ENCODE measurements around the gene PTGER1. TPM values are rescaled to one million over a fixed set of nuclear protein-coding genes. Genes with fewer than 3 reads are reported as not detected.
A peak's percentile ranks its signal among the peaks of the same experiment; 100 is the strongest.
"Not testable (repeated sequence)": the region's sequence is repeated elsewhere in the genome, so short reads cannot be mapped to it uniquely, and the experiment has no call there.

The PTGER1 gene
- total RNA-seq, 1 experiment from 2014 or later, result 0.35 TPM

DNA sequence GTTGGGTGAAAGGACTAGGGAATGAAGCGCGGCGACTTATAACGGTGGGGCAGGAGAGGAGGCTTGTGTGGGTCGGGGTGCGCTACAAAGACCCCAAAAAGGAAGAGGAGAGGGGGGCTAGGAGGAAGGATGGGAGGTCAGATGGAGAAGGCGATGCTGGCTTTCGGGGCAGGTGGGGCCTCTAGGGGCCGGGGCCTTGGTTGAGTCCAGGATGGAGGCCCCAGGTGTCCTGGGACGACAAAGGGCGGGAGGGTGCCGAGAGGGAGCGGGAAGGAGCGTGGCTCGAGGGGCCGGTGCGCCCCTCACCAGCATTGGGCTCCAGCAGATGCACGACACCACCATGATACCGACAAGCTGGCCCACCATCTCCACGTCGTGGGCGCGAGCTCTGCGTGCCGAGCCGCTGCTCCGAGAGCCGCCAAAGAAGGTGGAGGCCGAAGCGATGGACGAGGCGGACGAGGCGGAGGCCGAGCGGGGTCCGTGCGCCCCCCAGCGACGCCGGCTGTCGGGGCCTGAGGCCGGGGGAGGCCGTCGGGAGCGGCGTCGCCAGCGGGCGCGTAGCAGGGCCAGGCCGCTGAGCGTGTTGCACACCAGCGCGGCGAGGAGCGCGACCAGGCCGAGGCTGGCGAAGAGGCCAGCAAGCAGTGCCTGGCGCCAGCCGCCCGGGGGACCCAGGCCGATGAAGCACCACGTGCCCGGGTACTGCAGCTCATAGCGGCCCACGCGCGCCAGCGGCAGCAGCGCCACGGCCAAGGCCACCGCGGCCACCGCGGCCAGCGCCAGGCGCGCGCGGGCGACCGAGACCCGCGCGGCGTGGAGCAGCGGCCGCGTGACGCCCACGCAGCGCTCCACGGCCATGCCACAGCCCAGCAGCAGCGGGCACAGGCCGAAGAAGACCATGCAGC is 1.8 kb downstream of the PTGER1 start:
- DNase-seq, result peak; percentile 78

DNA sequence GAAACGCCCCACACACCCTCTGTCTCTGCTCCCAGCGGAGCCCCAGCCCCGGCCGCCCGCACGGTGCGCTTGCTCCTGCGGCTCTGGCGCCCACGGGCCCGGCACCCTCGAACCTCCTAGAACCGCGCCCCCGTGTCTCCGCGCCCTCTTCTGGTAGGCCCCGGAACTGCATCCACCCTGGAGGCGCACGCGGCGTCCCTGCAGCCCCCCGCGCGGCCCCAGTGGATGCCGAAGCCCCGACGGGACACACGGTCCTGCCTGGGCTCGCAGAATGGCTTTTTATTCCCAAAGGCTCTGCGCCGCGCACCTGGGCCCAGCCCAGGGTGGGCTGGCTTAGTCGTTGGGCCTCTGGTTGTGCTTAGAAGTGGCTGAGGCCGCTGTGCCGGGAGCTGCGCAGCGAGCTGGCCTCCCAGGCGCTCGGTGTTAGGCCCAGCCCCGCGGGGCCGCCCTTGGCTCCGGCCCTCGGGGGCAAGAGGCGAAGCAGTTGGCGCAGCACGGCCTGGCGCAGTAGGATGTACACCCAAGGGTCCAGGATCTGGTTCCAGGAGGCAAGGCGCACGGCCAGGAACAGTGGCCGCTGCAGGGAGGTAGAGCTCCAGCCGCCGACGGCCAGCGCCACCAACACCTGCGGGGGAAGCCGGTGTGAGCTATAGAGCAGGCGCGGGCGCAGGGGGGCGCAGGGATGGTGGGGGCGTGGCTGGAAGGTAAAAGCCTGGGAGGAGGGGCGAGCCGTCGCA is 2.8 kb downstream of the PTGER1 start:
- DNase-seq, result peak; percentile 98
- Histone ChIP-seq H3K36me3 (replicated peaks; ENCODE audit: control insufficient read depth, insufficient read depth, low read length) (peaks cover 3% of the 10 kb centered on the region), H3K27me3 (ENCODE audit: control insufficient read depth, insufficient read depth, low read length) (no peaks in the 10 kb centered on the region), H3K4me3 (ENCODE audit: insufficient read depth, low read depth, low read length) (peak overlapping the region; percentile 50)

More for the DNA sequence above, 1.8 kb downstream of the PTGER1 start:
- peak overlapping the region; percentile 11; the same call in 1 of the 2 replicates for H3K4me3 ChIP-seq (ENCODE audit: insufficient read depth, low read depth, low read length)
- no peaks in the 10 kb centered on the region for H3K27me3 ChIP-seq (ENCODE audit: control insufficient read depth, insufficient read depth, low read length)
- H3K36me3 ChIP-seq (replicated peaks; ENCODE audit: control insufficient read depth, insufficient read depth, low read length), result peaks cover 1% of the 10 kb centered on the region

DNA sequence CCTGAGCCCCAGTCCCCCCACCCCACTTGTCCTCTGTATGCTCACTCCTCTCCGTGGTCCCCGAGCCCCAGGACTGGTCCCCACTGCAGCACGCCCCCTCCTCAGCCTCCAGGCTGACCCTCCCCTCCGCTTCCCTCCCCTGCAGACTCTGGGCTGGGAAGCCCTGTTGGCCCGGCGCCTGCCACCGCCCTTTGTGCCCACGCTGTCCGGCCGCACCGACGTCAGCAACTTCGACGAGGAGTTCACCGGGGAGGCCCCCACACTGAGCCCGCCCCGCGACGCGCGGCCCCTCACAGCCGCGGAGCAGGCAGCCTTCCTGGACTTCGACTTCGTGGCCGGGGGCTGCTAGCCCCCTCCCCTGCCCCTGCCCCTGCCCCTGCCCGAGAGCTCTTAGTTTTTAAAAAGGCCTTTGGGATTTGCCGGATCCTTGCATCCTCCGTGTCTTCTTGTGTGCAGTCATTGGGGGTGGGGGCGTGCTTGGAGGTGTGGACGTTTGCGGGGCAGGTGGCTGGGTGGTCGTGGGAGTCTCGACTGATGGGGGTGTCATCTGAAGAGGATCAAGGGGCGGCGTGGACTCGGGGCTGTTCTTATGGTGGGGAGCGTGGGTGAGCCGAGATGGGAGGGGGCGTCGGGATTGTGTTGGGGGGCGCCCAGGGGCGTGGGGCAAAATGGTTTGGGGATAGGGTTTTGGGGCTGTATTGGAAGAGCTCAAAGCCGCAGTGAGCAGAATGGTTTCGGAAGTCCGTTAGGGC is 3.5 kb downstream of the PTGER1 start:
- peak; percentile 78 for DNase-seq
- Histone ChIP-seq H3K4me3 (ENCODE audit: insufficient read depth, low read depth, low read length) (peak overlapping the region; percentile 50; the same call in 1 of the 2 replicates), H3K36me3 (replicated peaks; ENCODE audit: control insufficient read depth, insufficient read depth, low read length) (peaks cover 3% of the 10 kb centered on the region), H3K27me3 (ENCODE audit: control insufficient read depth, insufficient read depth, low read length) (no peaks in the 10 kb centered on the region)

DNA sequence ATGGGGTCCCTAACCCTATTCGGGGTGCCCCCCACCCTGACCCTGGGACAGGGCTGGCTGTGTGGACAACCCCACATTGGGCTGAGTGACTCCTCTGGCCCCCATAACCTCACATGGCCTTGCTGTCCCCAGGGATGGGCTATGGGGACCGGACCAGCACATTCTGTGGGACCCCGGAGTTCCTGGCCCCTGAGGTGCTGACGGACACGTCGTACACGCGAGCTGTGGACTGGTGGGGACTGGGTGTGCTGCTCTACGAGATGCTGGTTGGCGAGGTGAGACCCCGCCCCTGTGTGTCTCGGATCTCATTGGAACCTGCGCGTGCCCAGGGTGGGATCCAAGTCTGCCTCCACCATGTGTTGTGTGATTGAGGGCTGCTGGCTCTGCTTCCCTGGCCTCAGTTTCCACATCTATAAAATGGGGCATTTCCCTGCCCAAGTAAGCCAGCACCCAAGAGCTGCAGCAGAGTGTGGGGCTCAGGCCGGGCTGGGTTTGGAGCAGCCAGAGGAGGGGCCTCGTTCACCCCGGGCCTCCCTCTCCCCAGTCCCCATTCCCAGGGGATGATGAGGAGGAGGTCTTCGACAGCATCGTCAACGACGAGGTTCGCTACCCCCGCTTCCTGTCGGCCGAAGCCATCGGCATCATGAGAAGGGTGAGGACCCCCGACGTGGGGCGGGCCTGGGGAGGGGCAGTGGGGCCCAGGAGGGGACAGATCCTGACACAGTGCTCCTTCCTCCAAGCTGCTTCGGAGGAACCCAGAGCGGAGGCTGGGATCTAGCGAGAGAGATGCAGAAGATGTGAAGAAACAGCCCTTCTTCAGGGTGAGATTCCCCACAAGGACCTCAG is 4.9 kb downstream of the PTGER1 start:
- DNase-seq, result peak; percentile 59
- no peak overlapping the region for H3K4me3 ChIP-seq (ENCODE audit: insufficient read depth, low read depth, low read length)

DNA sequence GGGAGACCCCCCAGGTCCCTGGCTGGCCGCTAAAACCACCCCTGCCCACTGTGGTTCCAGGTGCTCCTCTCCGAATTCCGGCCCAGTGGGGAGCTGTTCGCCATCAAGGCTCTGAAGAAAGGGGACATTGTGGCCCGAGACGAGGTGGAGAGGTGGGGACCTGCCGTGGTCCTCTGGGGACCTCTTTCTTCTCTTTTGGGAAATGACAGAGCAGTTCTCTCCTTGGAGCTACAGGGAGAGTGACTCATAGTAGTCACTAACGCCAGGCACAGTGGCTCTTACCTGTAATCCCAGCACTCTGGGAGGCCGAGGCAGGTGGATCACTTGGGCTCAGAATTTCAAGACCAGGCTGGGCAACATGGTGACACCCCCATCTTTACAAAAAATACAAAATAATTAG is 7.3 kb downstream of the PTGER1 start:
- peak; percentile 70 for DNase-seq
- Histone ChIP-seq H3K27me3 (ENCODE audit: control insufficient read depth, insufficient read depth, low read length) (no peaks in the 10 kb centered on the region), H3K36me3 (replicated peaks; ENCODE audit: control insufficient read depth, insufficient read depth, low read length) (peaks cover 8% of the 10 kb centered on the region), H3K4me3 (ENCODE audit: insufficient read depth, low read depth, low read length) (no peak overlapping the region)

More for the DNA sequence above, 4.9 kb downstream of the PTGER1 start:
- Histone ChIP-seq H3K27me3 (ENCODE audit: control insufficient read depth, insufficient read depth, low read length) (no peaks in the 10 kb centered on the region), H3K36me3 (replicated peaks; ENCODE audit: control insufficient read depth, insufficient read depth, low read length) (peaks cover 3% of the 10 kb centered on the region)

DNA sequence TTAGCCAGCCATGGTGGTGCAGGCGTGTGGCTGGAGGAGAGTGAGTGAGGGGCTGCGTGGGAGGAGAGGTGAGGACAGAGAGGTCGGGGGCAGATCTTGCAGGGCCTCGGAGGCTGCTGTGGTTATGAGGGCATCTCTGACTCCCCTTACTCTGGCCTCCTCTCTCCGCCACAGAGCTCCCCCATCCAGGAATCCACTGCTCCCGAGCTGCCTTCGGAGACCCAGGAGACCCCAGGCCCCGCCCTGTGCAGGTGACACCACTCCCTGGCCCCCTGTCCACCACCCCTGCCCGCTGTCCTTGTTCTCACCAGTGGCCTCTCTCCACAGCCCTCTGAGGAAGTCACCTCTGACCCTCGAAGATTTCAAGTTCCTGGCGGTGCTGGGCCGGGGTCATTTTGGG is 7.8 kb downstream of the PTGER1 start:
- DNase-seq, result no peak
- Histone ChIP-seq H3K36me3 (replicated peaks; ENCODE audit: control insufficient read depth, insufficient read depth, low read length) (peaks cover 8% of the 10 kb centered on the region), H3K27me3 (ENCODE audit: control insufficient read depth, insufficient read depth, low read length) (no peaks in the 10 kb centered on the region), H3K4me3 (ENCODE audit: insufficient read depth, low read depth, low read length) (no peak overlapping the region)

DNA sequence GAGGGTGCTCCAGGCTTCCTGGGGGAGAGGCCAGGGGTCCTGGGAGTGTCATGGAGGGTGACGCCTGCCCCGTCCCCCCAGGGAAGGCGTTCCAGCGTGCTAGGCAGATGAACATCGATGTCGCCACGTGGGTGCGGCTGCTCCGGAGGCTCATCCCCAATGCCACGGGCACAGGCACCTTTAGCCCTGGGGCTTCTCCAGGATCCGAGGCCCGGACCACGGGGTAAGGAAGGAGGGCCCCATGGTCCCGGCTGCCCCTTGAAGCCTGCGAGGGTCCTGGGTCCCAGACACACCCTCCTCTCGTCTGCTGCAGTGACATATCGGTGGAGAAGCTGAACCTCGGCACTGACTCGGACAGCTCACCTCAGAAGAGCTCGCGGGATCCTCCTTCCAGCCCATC is 11.4 kb downstream of the PTGER1 start:
- Histone ChIP-seq H3K27me3 (ENCODE audit: control insufficient read depth, insufficient read depth, low read length) (no peaks in the 10 kb centered on the region), H3K36me3 (replicated peaks; ENCODE audit: control insufficient read depth, insufficient read depth, low read length) (peaks cover 10% of the 10 kb centered on the region), H3K4me3 (ENCODE audit: insufficient read depth, low read depth, low read length) (no peak overlapping the region)
- no peak for DNase-seq

DNA sequence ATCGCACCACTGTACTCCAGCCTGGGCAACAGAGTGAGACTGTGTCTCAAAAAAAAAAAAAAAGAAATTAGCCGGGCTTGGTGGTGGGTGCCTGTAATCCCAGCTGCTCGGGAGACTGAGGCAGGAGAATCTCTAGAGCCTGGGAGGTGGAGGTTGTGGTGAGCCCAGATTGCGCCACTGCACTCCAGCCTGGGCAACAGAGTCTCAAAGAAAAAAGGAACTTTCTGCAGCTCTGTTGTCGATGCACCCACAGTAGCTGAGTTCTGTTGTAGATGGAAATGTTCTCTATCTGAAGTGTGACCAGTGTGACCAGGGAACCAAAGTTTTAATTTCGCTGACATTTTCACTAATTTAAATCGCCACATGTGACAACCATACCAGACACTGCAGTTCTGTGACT is 12.8 kb downstream of the PTGER1 start:
- not testable (repeated sequence) for H3K4me3 ChIP-seq (ENCODE audit: insufficient read depth, low read depth, low read length); H3K27me3 ChIP-seq (ENCODE audit: control insufficient read depth, insufficient read depth, low read length); H3K36me3 ChIP-seq (replicated peaks; ENCODE audit: control insufficient read depth, insufficient read depth, low read length); DNase-seq

DNA sequence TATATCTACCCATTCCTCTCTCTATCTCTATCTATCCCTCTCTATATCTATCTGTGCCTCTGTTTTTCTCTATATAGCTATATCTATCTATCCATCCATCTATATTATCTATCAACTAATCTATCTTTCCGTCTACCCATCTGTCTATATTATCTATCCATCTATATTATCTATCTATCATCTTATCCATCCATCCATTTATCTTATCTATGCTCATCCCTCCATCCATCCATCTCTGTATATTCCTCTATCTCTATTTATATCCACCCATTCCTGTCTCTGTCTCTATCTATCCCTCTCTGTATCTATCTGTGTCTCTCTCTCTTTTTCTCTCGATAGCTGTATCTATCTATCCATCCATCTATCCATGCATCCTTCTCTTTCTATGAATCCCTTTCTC is 14.2 kb downstream of the PTGER1 start:
- Histone ChIP-seq H3K36me3 (replicated peaks; ENCODE audit: control insufficient read depth, insufficient read depth, low read length) (peaks cover 10% of the 10 kb centered on the region), H3K4me3 (ENCODE audit: insufficient read depth, low read depth, low read length) (no peak overlapping the region), H3K27me3 (ENCODE audit: control insufficient read depth, insufficient read depth, low read length) (no peaks in the 10 kb centered on the region)
- no peak for DNase-seq

DNA sequence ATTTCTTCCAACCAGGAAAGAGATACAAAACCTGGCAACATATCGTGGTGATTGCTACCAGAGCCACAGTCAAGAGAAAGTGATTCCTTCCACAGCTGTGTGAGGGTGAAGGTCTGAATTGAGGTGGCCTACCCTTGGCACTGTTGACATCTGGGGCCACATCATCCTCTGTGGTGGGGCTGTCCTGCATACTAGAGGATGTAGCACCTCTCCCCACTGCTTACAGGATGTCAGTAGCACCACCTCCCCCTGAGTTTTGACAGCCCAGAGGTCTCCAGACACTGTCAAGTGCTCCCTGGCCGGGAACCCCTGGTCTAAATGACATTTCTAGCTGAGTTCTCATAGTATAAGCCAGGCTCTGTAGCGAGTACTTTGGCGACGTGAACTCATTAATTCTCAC is 15.5 kb downstream of the PTGER1 start:
- H3K36me3 ChIP-seq (replicated peaks; ENCODE audit: control insufficient read depth, insufficient read depth, low read length), result peaks cover 9% of the 10 kb centered on the region
- DNase-seq, result no peak
- no peak overlapping the region for H3K4me3 ChIP-seq (ENCODE audit: insufficient read depth, low read depth, low read length)
- H3K27me3 ChIP-seq (ENCODE audit: control insufficient read depth, insufficient read depth, low read length), result no peaks in the 10 kb centered on the region

DNA sequence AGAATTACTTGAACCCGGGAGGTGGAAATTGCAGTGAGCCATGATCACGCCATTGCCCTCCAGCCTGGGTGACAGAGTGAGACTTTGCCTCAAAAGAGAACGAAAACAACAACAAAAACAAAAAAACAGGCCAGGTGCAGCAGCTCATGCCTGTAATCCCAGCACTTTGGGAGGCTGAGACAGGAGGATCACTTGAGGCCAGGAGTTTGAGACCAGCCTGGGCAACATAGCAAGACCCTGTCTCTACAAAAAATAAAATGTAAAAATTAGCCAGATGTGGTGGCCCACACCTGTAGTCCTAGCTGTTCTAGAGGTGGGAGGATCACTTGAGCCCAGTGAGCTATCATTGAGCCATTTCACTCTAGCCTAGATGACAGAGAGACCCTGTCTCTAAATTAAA is 22.9 kb downstream of the PTGER1 start:
- H3K36me3 ChIP-seq (replicated peaks; ENCODE audit: control insufficient read depth, insufficient read depth, low read length), result peaks cover 10% of the 10 kb centered on the region
- not testable (repeated sequence) for H3K27me3 ChIP-seq (ENCODE audit: control insufficient read depth, insufficient read depth, low read length); DNase-seq; H3K4me3 ChIP-seq (ENCODE audit: insufficient read depth, low read depth, low read length)

DNA sequence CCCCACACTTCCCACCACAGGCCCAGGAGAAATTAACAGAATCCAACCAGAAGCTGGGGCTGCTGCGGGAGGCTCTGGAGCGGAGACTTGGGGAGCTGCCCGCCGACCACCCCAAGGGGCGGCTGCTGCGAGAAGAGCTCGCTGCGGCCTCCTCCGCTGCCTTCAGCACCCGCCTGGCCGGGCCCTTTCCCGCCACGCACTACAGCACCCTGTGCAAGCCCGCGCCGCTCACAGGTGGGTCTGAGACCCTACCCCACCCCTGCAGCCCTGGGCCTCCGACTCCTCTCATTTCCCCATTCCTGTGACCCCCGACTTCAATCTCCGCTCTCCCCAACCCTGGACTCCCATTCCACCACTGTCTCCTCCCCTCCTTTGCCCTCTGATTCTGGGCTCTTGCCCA is 24.3 kb downstream of the PTGER1 start:
- no peak overlapping the region for H3K4me3 ChIP-seq (ENCODE audit: insufficient read depth, low read depth, low read length)
- no peaks in the 10 kb centered on the region for H3K27me3 ChIP-seq (ENCODE audit: control insufficient read depth, insufficient read depth, low read length)
- DNase-seq, result no peak
- peaks cover 18% of the 10 kb centered on the region for H3K36me3 ChIP-seq (replicated peaks; ENCODE audit: control insufficient read depth, insufficient read depth, low read length)

DNA sequence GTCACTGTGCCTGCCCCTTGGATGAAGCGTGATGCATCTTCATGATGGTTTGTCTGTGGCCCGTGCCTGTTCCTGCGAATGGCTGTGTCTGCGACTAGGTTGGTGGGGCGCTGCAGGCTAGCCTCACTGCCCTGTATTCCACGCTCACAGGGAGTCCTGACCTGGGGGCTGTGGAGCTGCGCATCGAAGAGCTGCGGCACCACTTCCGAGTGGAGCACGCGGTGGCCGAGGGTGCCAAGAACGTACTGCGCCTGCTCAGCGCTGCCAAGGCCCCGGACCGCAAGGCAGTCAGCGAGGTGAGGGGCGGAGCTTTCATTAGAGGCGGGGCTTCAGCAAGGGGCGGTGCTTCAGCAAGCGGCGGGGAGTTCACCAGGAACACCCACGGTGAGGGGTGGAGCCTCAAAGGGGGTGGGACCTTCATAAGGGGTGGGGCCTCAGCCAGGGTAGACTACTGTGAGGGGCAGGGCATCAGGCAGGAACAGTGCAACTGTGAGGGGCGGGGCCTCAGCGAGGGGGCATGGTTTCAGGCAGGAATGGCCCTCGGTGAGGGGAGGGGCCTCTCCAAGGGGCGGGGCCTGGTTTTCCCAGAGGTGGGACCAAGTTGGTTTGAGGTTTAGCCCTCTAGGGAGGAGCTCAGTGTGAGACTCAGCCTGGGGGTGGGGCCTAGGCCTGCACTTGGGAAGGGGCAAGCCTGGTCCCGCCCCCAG is 24.8 kb downstream of the PTGER1 start:
- DNase-seq, result peak; percentile 99
- H3K27me3 ChIP-seq (ENCODE audit: control insufficient read depth, insufficient read depth, low read length), result no peaks in the 10 kb centered on the region

More for the DNA sequence above, 24.8 kb downstream of the PTGER1 start:
- no peak overlapping the region for H3K4me3 ChIP-seq (ENCODE audit: insufficient read depth, low read depth, low read length)
- peaks cover 18% of the 10 kb centered on the region for H3K36me3 ChIP-seq (replicated peaks; ENCODE audit: control insufficient read depth, insufficient read depth, low read length)
